Measurements from ENCODE around the gene CDH8. TPM values are rescaled to one million over a fixed set of nuclear protein-coding genes. Genes with fewer than 3 reads are reported as not detected.

The CDH8 gene
- total RNA-seq, 2 experiments from 2014 or later, result not detected

DNA sequence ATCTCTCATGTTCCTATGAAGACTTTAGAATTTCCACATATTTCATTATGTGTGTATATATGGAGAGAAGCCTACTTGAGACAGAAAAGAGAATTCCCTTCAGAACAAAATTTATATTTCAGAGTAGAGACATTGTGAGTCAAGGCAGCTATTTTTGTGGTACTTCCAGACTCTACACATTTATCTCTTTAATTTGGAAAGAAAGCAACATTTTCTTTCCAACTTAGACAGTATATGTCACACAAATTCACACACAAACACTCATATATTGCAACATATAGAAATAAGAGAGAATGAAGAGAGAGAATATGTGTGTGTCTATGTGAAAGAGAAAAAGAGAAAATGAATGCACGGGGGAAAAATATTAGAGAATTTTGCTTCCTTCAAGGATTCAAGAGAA is 158.8 kb downstream of the CDH8 start:
- intact Hi-C loops (cut with micrococcal nuclease), result no loop called here
- Mint-ChIP-seq H3K4me1 (ENCODE audit: low read depth) (no peaks in the 10 kb centered on the region), H3K36me3 (no peaks in the 10 kb centered on the region), H3K27ac (no peak overlapping the region), H3K9me3 (peaks cover 33% of the 10 kb centered on the region), H3K27me3 (no peaks in the 10 kb centered on the region), H3K4me3 (no peak overlapping the region)
- ChIA-PET POLR2A (no interaction called here), CTCF (no interaction called here)
- DNase-seq, result no peak

GRCh38 chr16:61872778-61873119 is 163.5 kb downstream of the CDH8 start:
- intact Hi-C loops (cut with micrococcal nuclease), result no loop called here
- Mint-ChIP-seq H3K27ac (no peak overlapping the region), H3K4me1 (ENCODE audit: low read depth) (no peaks in the 10 kb centered on the region), H3K36me3 (no peaks in the 10 kb centered on the region), H3K9me3 (peaks cover 26% of the 10 kb centered on the region), H3K27me3 (no peaks in the 10 kb centered on the region), H3K4me3 (no peak overlapping the region)
- no peak for DNase-seq
- ChIA-PET CTCF (no interaction called here), POLR2A (no interaction called here)

DNA sequence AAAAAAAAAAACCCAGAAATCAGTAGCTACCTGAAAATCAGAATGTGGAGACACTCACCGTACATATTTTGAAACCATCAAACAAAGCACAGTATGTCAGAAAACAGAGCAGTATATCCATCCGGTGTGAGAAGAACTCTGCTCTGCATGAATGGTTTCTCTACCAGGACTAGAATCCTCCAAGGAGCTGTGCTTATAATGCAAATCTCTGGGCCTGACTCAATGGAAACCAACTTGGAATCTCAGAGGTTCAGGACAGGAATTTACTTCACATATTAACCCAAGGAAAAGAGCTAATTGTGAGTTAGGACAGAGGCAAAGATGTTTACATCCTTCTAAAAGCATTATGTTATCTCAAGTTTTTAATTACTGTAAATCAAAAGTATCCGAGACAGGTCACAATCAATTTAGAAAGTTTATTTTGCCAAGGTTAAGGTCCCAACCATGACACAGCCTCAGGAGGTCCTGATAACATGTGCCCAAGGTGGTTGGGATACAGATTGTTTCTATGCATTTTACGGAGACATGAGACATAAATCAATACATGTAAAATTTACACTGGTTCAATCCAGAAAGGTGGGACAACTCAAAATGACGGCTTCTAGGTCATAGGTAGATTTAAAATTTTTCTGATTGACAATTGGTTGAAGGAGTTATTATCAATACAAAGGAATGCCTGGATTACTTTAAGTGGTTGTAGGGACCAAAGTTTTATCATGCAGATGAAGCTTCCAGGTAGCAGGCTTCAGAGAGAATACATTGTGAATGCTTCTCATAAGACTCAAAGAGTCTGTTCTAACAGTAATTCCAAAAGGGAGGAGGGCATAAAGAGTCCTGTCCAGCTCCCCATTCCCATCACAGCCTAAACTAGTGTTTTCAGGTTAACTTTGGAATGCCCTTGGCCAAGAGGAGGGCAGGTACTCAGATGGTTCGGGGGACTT is 164.1 kb downstream of the CDH8 start:
- H3K27me3 Mint-ChIP-seq, result no peaks in the 10 kb centered on the region
- H3K27ac Mint-ChIP-seq, result no peak overlapping the region
- no peaks in the 10 kb centered on the region for H3K36me3 Mint-ChIP-seq
- no peak overlapping the region for H3K4me3 Mint-ChIP-seq
- peaks cover 26% of the 10 kb centered on the region for H3K9me3 Mint-ChIP-seq
- intact Hi-C loops (cut with micrococcal nuclease), result no loop called here
- no peaks in the 10 kb centered on the region for H3K4me1 Mint-ChIP-seq (ENCODE audit: low read depth)
- ChIA-PET CTCF (no interaction called here), POLR2A (no interaction called here)
- DNase-seq, result no peak

- Mint-ChIP-seq H3K4me3 (no peak overlapping the region), H3K27me3 (no peaks in the 10 kb centered on the region), H3K27ac (no peak overlapping the region), H3K36me3 (no peaks in the 10 kb centered on the region), H3K9me3 (peaks cover 27% of the 10 kb centered on the region), H3K4me1 (ENCODE audit: low read depth) (no peaks in the 10 kb centered on the region)
- DNase-seq, result no peak
- ChIA-PET POLR2A (no interaction called here), CTCF (no interaction called here)
- intact Hi-C loops (cut with micrococcal nuclease), result no loop called here
Measured at GRCh38 chr16:61862221-61863155, 173.8 kb downstream of the CDH8 start.

GRCh38 chr16:61858988-61859387 is 177.2 kb downstream of the CDH8 start:
- DNase-seq, result no peak
- H3K27me3 Mint-ChIP-seq, result no peaks in the 10 kb centered on the region
- no peaks in the 10 kb centered on the region for H3K36me3 Mint-ChIP-seq
- no peak overlapping the region for H3K27ac Mint-ChIP-seq
- CTCF ChIA-PET, result no interaction called here
- no peak overlapping the region for H3K4me3 Mint-ChIP-seq
- intact Hi-C loops (cut with micrococcal nuclease), result no loop called here
- POLR2A ChIA-PET, result no interaction called here
- H3K4me1 Mint-ChIP-seq (ENCODE audit: low read depth), result no peaks in the 10 kb centered on the region
- peaks cover 32% of the 10 kb centered on the region for H3K9me3 Mint-ChIP-seq

- DNase-seq, result no peak
- intact Hi-C loops (cut with micrococcal nuclease), result no loop called here
- POLR2A ChIA-PET, result no interaction called here
Measured at GRCh38 chr16:61842666-61843065, 193.6 kb downstream of the CDH8 start.

GRCh38 chr16:61836804-61837393 is 199.3 kb downstream of the CDH8 start:
- POLR2A ChIA-PET, result no interaction called here

More at GRCh38 chr16:61842666-61843065, 193.6 kb downstream of the CDH8 start:
- Mint-ChIP-seq H3K9me3 (peaks cover 23% of the 10 kb centered on the region), H3K4me3 (no peak overlapping the region), H3K36me3 (no peaks in the 10 kb centered on the region), H3K27ac (no peak overlapping the region), H3K27me3 (no peaks in the 10 kb centered on the region), H3K4me1 (ENCODE audit: low read depth) (no peaks in the 10 kb centered on the region)
- CTCF ChIA-PET, result no interaction called here

DNA sequence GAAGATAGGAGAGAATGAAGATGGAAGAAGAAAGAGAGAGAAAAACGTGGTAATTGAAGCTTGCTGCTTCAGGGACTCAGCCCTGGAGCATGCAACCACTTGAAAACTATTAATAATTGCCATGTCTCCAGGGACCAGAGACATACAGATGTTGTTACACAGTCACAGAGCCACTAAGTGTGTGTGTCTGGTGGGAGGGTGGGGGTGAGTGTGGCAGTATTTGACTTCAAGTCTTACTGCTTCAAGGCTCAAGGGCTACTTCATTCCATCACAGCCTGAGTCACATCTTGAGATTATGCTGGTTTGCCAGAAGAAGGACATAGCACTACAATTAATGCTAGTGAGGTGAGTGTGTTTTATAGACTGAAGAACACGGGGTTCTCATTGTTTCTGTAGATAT is 202.2 kb downstream of the CDH8 start:
- no peak for DNase-seq
- no peak overlapping the region for H3K4me3 Mint-ChIP-seq
- H3K9me3 Mint-ChIP-seq, result peaks cover 34% of the 10 kb centered on the region
- ChIA-PET POLR2A (no interaction called here), CTCF (no interaction called here)
- intact Hi-C loops (cut with micrococcal nuclease), result no loop called here
- H3K27me3 Mint-ChIP-seq, result no peaks in the 10 kb centered on the region
- H3K36me3 Mint-ChIP-seq, result no peaks in the 10 kb centered on the region
- H3K4me1 Mint-ChIP-seq (ENCODE audit: low read depth), result no peaks in the 10 kb centered on the region
- H3K27ac Mint-ChIP-seq, result no peak overlapping the region

More at GRCh38 chr16:61836804-61837393, 199.3 kb downstream of the CDH8 start:
- DNase-seq, result no peak
- Mint-ChIP-seq H3K4me1 (ENCODE audit: low read depth) (no peaks in the 10 kb centered on the region), H3K4me3 (no peak overlapping the region), H3K36me3 (no peaks in the 10 kb centered on the region), H3K9me3 (peaks cover 32% of the 10 kb centered on the region), H3K27me3 (no peaks in the 10 kb centered on the region), H3K27ac (no peak overlapping the region)
- intact Hi-C loops (cut with micrococcal nuclease), result no loop called here
- CTCF ChIA-PET, result no interaction called here

DNA sequence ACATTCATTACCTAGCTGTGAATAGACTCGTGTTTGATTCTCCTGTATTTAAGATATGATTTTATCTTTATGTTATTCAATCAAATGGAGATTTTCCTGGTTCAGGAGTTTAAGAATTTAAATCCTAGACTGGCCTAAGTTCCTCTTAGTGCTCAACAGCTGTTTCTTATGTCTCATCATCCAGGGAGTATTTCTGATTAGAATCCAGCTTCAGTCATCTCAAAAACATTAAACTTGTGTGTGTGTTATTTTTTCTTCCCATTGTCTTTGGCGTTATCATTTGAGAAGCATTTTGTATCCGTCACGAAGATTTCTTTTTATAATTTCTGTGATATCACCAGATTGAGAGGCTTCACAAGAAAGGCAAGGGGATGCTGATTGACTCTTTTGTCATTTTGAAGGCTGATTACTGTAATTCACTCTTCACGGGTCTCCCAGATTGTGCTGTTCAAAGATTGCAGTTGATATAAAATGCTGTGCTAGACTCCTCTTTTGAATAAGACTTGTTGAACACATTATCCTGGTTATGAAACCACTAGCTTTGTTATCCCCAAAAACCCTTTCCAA is 204.8 kb downstream of the CDH8 start:
- peaks cover 31% of the 10 kb centered on the region for H3K9me3 Mint-ChIP-seq
- H3K4me1 Mint-ChIP-seq (ENCODE audit: low read depth), result no peaks in the 10 kb centered on the region
- no peaks in the 10 kb centered on the region for H3K27me3 Mint-ChIP-seq
- H3K27ac Mint-ChIP-seq, result no peak overlapping the region
- POLR2A ChIA-PET, result no interaction called here
- intact Hi-C loops (cut with micrococcal nuclease), result no loop called here
- CTCF ChIA-PET, result no interaction called here
- H3K36me3 Mint-ChIP-seq, result no peaks in the 10 kb centered on the region
- H3K4me3 Mint-ChIP-seq, result no peak overlapping the region
- DNase-seq, result no peak

DNA sequence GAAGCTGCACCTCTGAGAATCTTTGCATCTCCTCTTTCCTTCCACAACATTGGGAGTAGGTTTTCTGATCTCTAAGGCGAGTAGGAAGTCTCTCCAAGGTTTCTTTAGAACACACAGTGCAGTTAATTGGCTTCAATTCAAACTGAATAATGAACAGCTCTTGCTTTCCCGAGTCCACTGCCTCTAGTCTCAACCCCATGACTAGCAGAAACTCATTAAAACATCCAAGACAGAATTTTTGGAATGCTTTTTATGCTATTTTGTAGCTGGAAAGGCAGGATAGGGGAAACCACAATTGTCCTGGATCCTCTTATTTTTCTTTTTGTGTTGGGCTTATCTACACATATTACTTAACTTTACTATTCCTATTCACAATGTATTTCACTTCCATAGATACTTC is 206.6 kb downstream of the CDH8 start:
- Mint-ChIP-seq H3K36me3 (no peaks in the 10 kb centered on the region), H3K27ac (no peak overlapping the region), H3K9me3 (peaks cover 27% of the 10 kb centered on the region), H3K4me3 (no peak overlapping the region), H3K27me3 (no peaks in the 10 kb centered on the region), H3K4me1 (ENCODE audit: low read depth) (no peaks in the 10 kb centered on the region)
- DNase-seq, result no peak
- ChIA-PET POLR2A (no interaction called here), CTCF (no interaction called here)
- intact Hi-C loops (cut with micrococcal nuclease), result no loop called here

DNA sequence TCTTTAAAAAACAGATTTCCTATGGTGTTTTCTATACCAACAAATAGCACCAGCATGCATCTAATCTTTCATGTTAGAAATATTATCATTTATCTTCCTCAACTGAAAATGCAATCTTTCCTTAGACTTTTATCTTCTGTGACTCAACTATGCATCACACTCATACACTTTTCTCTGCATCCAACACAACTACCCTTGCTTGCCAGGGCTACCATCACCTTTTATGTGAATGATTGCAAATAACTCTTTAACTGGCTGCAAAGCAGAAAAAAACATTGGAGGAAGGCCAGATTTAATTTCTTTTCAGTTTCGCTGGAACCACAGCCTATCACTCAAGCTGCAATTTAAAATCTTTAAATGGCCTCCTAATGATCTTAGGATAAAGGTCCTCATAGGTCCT is 212.9 kb downstream of the CDH8 start:
- no peaks in the 10 kb centered on the region for H3K27me3 Mint-ChIP-seq
- no peak overlapping the region for H3K4me3 Mint-ChIP-seq
- no peaks in the 10 kb centered on the region for H3K4me1 Mint-ChIP-seq (ENCODE audit: low read depth)
- POLR2A ChIA-PET, result no interaction called here
- H3K27ac Mint-ChIP-seq, result no peak overlapping the region
- CTCF ChIA-PET, result no interaction called here
- no peak for DNase-seq
- peaks cover 35% of the 10 kb centered on the region for H3K9me3 Mint-ChIP-seq
- no peaks in the 10 kb centered on the region for H3K36me3 Mint-ChIP-seq
- intact Hi-C loops (cut with micrococcal nuclease), result no loop called here

DNA sequence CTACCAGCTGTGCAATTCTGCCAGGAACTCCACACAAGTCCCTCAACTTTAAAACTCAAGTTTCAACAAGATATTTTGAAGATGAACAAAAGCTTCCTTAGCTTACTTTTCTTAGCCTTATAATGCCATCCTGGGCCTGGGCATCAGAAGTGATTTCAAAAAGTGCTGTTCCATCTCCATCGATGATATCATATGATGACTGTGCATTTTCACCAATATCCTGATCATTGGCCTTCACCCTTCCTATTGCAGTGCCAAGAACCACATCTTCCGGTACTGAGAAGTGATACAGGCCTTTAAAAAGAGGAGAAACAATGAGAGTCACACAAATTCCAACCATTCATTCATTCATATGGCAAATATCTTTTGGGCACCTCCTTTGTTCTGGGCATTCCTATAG is 215.4 kb downstream of the CDH8 start:
- CTCF ChIA-PET, result no interaction called here
- DNase-seq, result no peak
- H3K9me3 Mint-ChIP-seq, result peaks cover 31% of the 10 kb centered on the region
- H3K4me3 Mint-ChIP-seq, result no peak overlapping the region
- POLR2A ChIA-PET, result no interaction called here
- no peaks in the 10 kb centered on the region for H3K4me1 Mint-ChIP-seq (ENCODE audit: low read depth)
- intact Hi-C loops (cut with micrococcal nuclease), result no loop called here
- H3K27me3 Mint-ChIP-seq, result no peaks in the 10 kb centered on the region
- no peak overlapping the region for H3K27ac Mint-ChIP-seq
- no peaks in the 10 kb centered on the region for H3K36me3 Mint-ChIP-seq
